ENCODE measurements around the gene STK11. TPM values are rescaled to one million over a fixed set of nuclear protein-coding genes. Genes with fewer than 3 reads are reported as not detected.

STK11 gene
- total RNA-seq, 4 donors from 2014 or later: 60.2 to 83.4 (median 71.1) TPM

GRCh38 chr19:1166872-1167573 is 38.6 kb upstream of the STK11 start:
- Histone ChIP-seq H3K27me3 (no peaks in the 10 kb centered on the region), H3K4me3 (replicated peaks in 1 of 3) (no peak overlapping the region), H3K27ac (peak overlapping the region; percentile 62 to 73 (median 72)), H3K9me3 (no peaks in the 10 kb centered on the region), H3K4me1 (peaks cover 31 to 63% of the 10 kb centered on the region in 2 donors), H3K36me3 (peaks cover 0 to 7% of the 10 kb centered on the region in 2 donors)
- 80 to 82% methylated on average over 13 to 20 of the region's 33 CpGs for WGBS, 2 donors
- DNase-seq: peak; percentile 79 to 90
- intact Hi-C loops (cut with DNase I): no loop called here
- TF ChIP-seq CTCF (IDR thresholded peaks at IDR 0.05) (no peak), POLR2A (IDR thresholded peaks at IDR 0.05) (no peak)

GRCh38 chr19:1167687-1168571 is 37.6 kb upstream of the STK11 start:
- H3K4me1 ChIP-seq: peaks cover 39 to 69% of the 10 kb centered on the region in 2 donors
- 78 to 79% methylated on average over 20 to 21 of the region's 35 CpGs for WGBS, 2 donors

GRCh38 chr19:1168572-1169410 is 36.8 kb upstream of the STK11 start:
- TF ChIP-seq POLR2A (IDR thresholded peaks at IDR 0.05) (no peak), CTCF (IDR thresholded peaks at IDR 0.05) (no peak)
- 78 to 91% methylated on average over 27 to 39 of the region's 50 CpGs for WGBS, 2 donors
- Histone ChIP-seq H3K27me3 (no peaks in the 10 kb centered on the region), H3K36me3 (peaks cover 0 to 7% of the 10 kb centered on the region in 2 donors), H3K27ac (peak overlapping the region in 2 of 3 donors; percentile 36 to 73), H3K4me3 (replicated peaks in 1 of 3) (peak overlapping the region in 1 of 3 donors; percentile 6), H3K9me3 (no peaks in the 10 kb centered on the region), H3K4me1 (peaks cover 45 to 69% of the 10 kb centered on the region in 2 donors)
- peak; percentile 52 to 55 for DNase-seq
- intact Hi-C loops (cut with DNase I): no loop called here

More at GRCh38 chr19:1167687-1168571, 37.6 kb upstream of the STK11 start:
- intact Hi-C loops (cut with DNase I): no loop called here
- Histone ChIP-seq H3K9me3 (no peaks in the 10 kb centered on the region), H3K4me3 (replicated peaks in 1 of 3) (no peak overlapping the region), H3K36me3 (peaks cover 0 to 7% of the 10 kb centered on the region in 2 donors), H3K27ac (peak overlapping the region; percentile 49 to 73 (median 72)), H3K27me3 (no peaks in the 10 kb centered on the region)
- no peak for DNase-seq
- TF ChIP-seq POLR2A (IDR thresholded peaks at IDR 0.05) (no peak), CTCF (IDR thresholded peaks at IDR 0.05) (no peak)

GRCh38 chr19:1169411-1169791 is 36.2 kb upstream of the STK11 start:
- WGBS, 2 donors: 82 to 90% methylated on average over 3 to 6 of the region's 10 CpGs
- intact Hi-C loops (cut with DNase I): no loop called here
- H3K4me1 ChIP-seq: peaks cover 47 to 72% of the 10 kb centered on the region in 2 donors

More at GRCh38 chr19:1169411-1169791, 36.2 kb upstream of the STK11 start:
- TF ChIP-seq CTCF (IDR thresholded peaks at IDR 0.05) (no peak), POLR2A (IDR thresholded peaks at IDR 0.05) (no peak)
- H3K9me3 ChIP-seq: no peaks in the 10 kb centered on the region
- peak overlapping the region in 1 of 3 donors; percentile 36 for H3K27ac ChIP-seq
- H3K36me3 ChIP-seq: peaks cover 0 to 7% of the 10 kb centered on the region in 2 donors
- H3K27me3 ChIP-seq: no peaks in the 10 kb centered on the region
- H3K4me3 ChIP-seq (replicated peaks in 1 of 3): no peak overlapping the region
- no peak for DNase-seq

Data from thyroid gland (tissue), 4 donors.